Mucosa of stomach (tissue), 1 donor: ENCODE data around the gene CNTNAP2.
"Not testable (repeated sequence)": the region's sequence is repeated elsewhere in the genome, so short reads cannot be mapped to it uniquely, and the experiment has no call there.

ENCODE experiments used
- H3K27me3 ChIP-seq: one replicate; pipeline ENCODE4 v1.7.0; 2013; ENCODE audit warnings: mild to moderate bottlenecking, low read length; ENCODE audit not compliant: control insufficient read depth, insufficient read depth
- H3K36me3 ChIP-seq: one replicate; pipeline ENCODE4 v1.7.0; 2013; ENCODE audit warnings: low read length; ENCODE audit not compliant: control insufficient read depth, insufficient read depth
- H3K4me1 ChIP-seq: one replicate; pipeline ENCODE4 v1.7.0; 2013; ENCODE audit warnings: mild to moderate bottlenecking, low read length; ENCODE audit not compliant: control insufficient read depth, insufficient read depth
- H3K4me3 ChIP-seq: one replicate; pipeline ENCODE4 v1.7.0; 2013; ENCODE audit warnings: low read length
- H3K9ac ChIP-seq: one replicate; pipeline ENCODE4 v1.7.0; 2013; ENCODE audit warnings: mild to moderate bottlenecking, low read length, moderate library complexity
- H3K9me3 ChIP-seq: one replicate; pipeline ENCODE4 v1.7.0; 2013; ENCODE audit warnings: mild to moderate bottlenecking, low read length, moderate library complexity; ENCODE audit not compliant: control insufficient read depth
- donor health status: Pancreatic carcinoma.

The CNTNAP2 gene

DNA sequence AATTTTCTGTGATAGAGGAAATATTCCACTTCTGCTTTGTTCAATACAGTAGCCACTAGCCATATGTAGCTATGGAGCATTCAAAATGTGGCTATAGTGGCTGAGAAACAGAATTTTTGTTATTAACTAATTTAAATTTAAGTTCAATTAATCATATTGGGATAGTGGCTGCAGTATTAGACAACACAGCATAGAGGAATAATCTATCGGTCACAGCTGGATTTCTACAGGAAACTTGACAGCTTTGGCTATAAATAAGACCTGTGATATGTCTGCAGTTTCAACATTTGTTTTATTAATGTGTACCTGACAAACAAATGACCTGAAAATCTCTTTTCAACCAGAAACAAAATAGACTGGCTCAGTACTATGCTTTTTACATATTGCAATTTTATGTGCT lies 953.2 kb downstream of the CNTNAP2 start:
- Histone ChIP-seq H3K4me3 (no peak overlapping the region), H3K9me3 (no peaks in the 10 kb centered on the region), H3K4me1 (no peaks in the 10 kb centered on the region), H3K27me3 (no peaks in the 10 kb centered on the region), H3K9ac (no peak overlapping the region), H3K36me3 (no peaks in the 10 kb centered on the region)

DNA sequence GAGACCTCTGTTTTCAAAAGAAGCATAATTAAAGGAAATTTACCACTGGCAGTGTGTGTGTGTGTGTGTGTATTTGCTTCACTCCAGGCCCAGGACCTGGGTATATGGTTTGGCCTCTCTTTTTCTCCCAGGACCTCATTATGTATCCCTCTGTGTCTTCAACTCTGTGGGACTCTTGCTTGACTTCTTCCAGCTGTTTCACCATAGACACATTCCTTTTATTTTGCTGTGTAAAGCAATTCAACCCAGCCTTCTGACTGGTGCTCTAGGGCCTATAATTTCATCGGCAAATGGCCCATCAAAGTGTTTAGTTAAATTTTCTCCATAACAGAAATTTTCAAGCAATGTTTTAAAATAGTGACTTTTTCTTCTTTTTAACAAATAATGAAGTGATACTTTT lies 954.3 kb downstream of the CNTNAP2 start:
- no peak overlapping the region for H3K9ac ChIP-seq
- H3K4me1 ChIP-seq = no peaks in the 10 kb centered on the region
- no peaks in the 10 kb centered on the region for H3K27me3 ChIP-seq
- no peaks in the 10 kb centered on the region for H3K36me3 ChIP-seq
- no peaks in the 10 kb centered on the region for H3K9me3 ChIP-seq
- no peak overlapping the region for H3K4me3 ChIP-seq

DNA sequence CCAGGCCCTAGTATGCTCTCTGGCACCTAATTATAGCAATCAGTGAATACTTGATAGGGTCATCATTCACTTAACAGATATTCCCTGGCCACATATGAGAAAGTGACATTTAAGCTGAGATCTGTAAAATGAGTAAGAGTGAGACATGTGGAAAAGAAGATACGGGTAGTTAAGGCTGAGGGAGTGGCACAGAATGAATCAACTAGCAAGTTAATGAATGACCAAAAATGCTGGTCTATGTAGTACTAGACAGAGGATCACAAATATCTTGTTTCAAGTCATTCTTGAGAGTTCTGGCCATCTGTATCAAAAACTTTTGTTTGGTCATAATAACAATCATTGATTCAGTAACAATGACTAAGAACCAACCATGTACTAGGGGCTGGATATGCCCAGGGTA lies 954.9 kb downstream of the CNTNAP2 start:
- Histone ChIP-seq H3K27me3 (no peaks in the 10 kb centered on the region), H3K36me3 (no peaks in the 10 kb centered on the region)

DNA sequence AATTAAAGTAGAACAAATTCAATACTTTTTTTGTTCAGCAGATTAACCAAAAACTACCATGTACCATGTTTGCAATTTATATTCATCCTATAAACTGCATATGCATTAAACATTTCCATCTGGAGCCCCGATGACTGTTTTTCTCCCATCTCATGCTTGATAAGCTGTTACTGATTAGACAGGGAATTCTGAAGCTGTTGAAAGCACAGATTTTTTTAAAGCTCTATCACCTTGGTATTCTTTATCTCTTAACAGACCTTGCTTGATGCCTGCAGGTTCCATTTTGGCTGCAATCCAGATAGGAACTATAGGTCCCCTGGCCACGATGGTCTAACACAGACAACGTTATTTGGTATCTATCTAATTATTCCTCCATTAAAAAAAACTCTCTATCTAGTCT lies 961.7 kb downstream of the CNTNAP2 start:
- peaks cover 6% of the 10 kb centered on the region for H3K4me1 ChIP-seq
- no peaks in the 10 kb centered on the region for H3K27me3 ChIP-seq
- no peak overlapping the region for H3K4me3 ChIP-seq
- H3K36me3 ChIP-seq = no peaks in the 10 kb centered on the region
- H3K9ac ChIP-seq = no peak overlapping the region
- no peaks in the 10 kb centered on the region for H3K9me3 ChIP-seq

More for the DNA sequence above, 954.9 kb downstream of the CNTNAP2 start:
- no peaks in the 10 kb centered on the region for H3K4me1 ChIP-seq
- no peak overlapping the region for H3K9ac ChIP-seq
- no peaks in the 10 kb centered on the region for H3K9me3 ChIP-seq
- H3K4me3 ChIP-seq = no peak overlapping the region

DNA sequence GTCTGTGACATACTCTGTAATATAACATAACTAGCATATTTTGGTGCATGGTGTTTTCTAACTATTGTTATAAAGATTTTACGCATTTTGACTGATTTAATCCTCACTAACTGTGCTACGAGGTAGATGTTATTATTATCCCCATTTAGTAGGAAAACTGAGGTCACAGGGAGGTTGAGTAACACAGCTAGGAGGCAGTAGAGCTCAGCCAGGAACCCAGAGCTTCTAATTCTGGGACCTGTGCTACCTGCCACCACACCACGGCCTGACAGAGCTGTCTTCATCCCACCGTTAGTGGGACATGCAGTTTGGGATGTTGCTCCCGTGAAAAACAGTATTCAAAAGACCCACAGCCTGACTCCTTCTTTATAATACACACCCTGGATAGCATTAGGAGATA lies 962.5 kb downstream of the CNTNAP2 start:
- H3K27me3 ChIP-seq = no peaks in the 10 kb centered on the region
- no peak overlapping the region for H3K4me3 ChIP-seq
- H3K9me3 ChIP-seq = no peaks in the 10 kb centered on the region
- peaks cover 6% of the 10 kb centered on the region for H3K4me1 ChIP-seq
- H3K36me3 ChIP-seq = no peaks in the 10 kb centered on the region
- no peak overlapping the region for H3K9ac ChIP-seq

DNA sequence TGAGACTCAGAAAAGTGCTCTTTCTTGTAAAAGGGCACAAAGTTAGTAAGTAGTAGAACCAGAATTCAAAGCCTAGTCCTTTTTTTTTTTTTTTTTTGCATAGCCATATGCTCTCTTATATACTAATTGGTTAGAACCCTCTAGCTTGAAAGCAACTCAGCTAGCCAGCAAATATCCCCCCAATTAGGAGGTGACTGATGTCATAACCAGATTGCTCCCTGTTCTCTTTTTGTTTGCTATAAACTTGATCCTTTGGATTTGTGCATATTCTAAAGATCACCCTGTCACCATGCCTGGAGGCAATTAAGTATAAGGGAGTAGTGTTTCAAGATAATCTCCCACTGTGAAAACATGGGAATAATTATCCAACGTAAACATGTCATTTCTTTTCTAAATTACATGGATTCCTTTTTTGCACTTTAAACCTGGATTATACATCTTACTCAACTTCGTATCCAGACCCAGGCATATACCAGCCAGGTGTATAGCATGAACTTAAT lies 963.4 kb downstream of the CNTNAP2 start:
- H3K27me3 ChIP-seq = no peaks in the 10 kb centered on the region
- H3K9ac ChIP-seq = no peak overlapping the region
- H3K4me3 ChIP-seq = no peak overlapping the region
- no peaks in the 10 kb centered on the region for H3K36me3 ChIP-seq
- H3K9me3 ChIP-seq = no peaks in the 10 kb centered on the region
- H3K4me1 ChIP-seq = peaks cover 6% of the 10 kb centered on the region

DNA sequence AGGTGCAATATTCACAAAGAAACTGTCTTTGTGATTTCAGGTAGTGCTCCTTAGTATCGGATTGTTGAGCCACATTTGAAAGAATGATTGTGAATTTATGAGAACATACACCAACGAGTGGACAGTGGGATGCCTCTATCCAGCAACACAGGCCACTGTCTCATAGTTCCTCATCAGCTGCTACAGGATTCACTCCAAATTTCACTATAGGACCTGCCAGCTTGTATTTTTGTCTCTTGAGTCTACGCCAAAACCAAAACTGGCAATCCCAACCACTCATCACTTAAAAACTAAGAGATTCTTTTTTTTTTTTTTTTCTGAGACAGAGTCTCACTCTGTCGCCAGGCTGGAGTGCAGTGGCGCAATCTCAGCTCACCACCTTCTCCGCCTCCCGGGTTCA lies 964.5 kb downstream of the CNTNAP2 start:
- Histone ChIP-seq H3K4me3 (no peak overlapping the region), H3K9ac (no peak overlapping the region), H3K36me3 (no peaks in the 10 kb centered on the region), H3K9me3 (no peaks in the 10 kb centered on the region), H3K27me3 (no peaks in the 10 kb centered on the region), H3K4me1 (peaks cover 6% of the 10 kb centered on the region)

DNA sequence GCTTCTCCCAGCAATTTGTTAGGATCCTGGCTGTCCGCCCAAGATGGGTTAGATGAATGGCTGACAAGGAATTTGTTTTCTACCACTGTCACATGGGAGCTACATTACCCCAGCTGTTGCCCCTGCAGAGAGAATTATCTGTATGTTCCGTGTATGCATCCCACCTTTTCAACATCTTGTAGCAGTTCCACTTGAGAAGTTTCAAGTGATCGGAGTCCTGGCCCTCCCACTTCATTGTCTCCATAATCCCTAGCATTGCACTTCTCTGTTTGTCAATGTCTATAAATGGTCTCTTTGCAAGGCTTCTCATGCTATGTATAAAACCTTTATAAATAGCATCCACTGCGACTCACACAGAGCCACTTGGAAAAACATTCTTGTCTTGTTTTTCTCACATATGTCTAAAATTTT lies 972.5 kb downstream of the CNTNAP2 start:
- no peaks in the 10 kb centered on the region for H3K4me1 ChIP-seq
- no peak overlapping the region for H3K4me3 ChIP-seq
- H3K27me3 ChIP-seq = no peaks in the 10 kb centered on the region

DNA sequence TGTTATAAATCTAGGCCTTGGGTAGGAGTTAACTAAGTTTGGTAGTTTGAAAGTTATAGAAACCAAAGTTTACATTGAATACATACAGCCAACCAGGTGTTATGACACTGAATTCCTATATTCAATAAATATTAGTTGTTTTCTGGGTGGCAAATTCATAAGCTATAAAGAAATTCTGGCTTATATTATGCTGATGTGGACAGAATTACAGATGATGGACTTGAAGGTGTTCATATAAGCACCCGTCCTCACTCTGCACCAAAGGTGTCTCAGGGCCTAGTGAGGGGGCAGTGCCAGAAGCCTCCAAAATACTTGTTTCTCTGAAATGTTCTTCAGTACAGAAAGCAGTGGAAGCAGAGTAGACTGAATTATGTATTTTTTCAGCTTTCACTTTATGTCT lies 973.0 kb downstream of the CNTNAP2 start:
- H3K9ac ChIP-seq = no peak overlapping the region
- no peaks in the 10 kb centered on the region for H3K9me3 ChIP-seq
- no peaks in the 10 kb centered on the region for H3K27me3 ChIP-seq
- no peaks in the 10 kb centered on the region for H3K4me1 ChIP-seq
- no peak overlapping the region for H3K4me3 ChIP-seq
- no peaks in the 10 kb centered on the region for H3K36me3 ChIP-seq

More for the DNA sequence above, 972.5 kb downstream of the CNTNAP2 start:
- H3K9ac ChIP-seq = no peak overlapping the region
- H3K36me3 ChIP-seq = no peaks in the 10 kb centered on the region
- H3K9me3 ChIP-seq = no peaks in the 10 kb centered on the region

DNA sequence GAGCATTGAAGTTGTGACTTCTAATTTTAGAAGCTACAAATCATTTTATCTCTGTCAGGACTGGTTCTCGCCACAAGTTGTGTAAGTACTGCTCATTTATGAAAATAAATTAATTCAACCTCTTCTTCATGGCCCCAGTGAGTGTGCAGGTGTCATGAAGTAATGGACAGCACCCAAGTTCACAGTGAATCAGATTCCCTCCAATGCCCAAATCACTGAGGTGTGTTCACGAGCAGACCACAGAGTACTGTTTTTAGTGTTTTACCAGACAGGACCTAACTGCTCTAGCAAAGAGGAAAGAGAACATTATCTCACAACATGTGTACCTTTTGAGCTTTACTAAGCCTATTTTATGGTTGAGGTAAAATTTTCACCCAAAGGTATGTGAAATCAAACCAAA lies 980.0 kb downstream of the CNTNAP2 start:
- Histone ChIP-seq H3K9me3 (no peaks in the 10 kb centered on the region), H3K27me3 (no peaks in the 10 kb centered on the region), H3K36me3 (no peaks in the 10 kb centered on the region), H3K4me1 (no peaks in the 10 kb centered on the region), H3K4me3 (no peak overlapping the region), H3K9ac (no peak overlapping the region)

DNA sequence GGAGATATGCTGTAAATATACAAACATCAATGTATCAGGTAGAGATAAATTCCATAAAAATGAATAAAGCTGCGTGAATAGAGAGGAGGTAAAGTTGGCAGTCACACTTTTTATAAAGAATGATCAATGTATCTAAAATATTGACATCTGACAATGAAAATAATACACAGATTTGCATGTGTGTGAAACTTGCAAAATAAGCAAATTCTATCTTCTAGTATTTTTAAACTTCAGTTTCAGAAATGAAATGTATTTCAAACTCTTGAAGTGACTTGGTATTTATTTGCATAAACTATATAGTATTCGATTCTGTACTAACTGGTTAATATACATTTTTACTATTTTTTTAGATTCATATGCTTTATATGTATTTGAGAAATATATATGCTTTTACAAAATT lies 986.6 kb downstream of the CNTNAP2 start:
- H3K4me3 ChIP-seq = no peak overlapping the region
- H3K36me3 ChIP-seq = no peaks in the 10 kb centered on the region

DNA sequence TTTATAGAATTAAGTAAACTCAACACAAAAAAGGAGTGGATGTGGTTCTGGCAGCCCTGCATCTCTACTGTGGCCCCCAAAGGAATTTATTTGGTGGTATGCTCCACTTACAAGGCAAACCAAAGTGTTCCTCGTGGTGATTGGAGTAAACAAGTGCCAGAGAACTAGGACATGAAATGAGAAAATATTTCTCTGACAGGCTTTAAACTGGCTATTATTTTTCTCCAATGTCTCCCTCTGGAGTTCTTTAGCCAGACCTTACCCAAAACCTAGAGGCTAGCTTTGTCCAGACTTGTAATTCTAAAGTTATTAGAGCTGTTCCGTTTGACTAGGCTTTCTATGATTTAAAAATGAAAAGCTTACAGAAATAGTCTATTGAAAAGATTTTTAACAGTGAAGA lies 990.1 kb downstream of the CNTNAP2 start:
- Histone ChIP-seq H3K4me3 (no peak overlapping the region), H3K4me1 (no peaks in the 10 kb centered on the region), H3K9me3 (no peaks in the 10 kb centered on the region)

More for the DNA sequence above, 986.6 kb downstream of the CNTNAP2 start:
- no peaks in the 10 kb centered on the region for H3K27me3 ChIP-seq
- no peaks in the 10 kb centered on the region for H3K4me1 ChIP-seq
- H3K9me3 ChIP-seq = no peaks in the 10 kb centered on the region
- no peak overlapping the region for H3K9ac ChIP-seq

DNA sequence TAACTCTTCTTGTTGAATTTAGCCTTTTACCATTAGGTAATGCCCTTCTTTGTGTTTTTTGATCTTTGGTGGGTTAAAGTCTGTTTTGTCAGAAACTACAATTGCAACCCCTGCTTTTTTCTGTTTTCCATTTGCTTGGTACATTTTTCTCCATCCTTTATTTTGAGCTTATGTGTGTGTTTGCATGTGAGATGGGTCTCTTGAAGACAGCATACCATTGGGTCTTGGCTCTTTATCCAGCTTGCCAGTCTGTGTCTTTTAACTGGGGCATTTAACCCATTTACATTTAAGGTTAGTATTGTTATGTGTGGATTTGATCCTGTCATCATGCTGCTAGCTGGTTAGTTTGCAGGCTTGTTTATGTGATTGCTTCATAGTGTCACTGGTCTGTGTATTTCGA lies 997.9 kb downstream of the CNTNAP2 start:
- not testable (repeated sequence) for H3K9ac ChIP-seq, H3K4me3 ChIP-seq, H3K9me3 ChIP-seq, H3K36me3 ChIP-seq, H3K4me1 ChIP-seq, H3K27me3 ChIP-seq

More for the DNA sequence above, 990.1 kb downstream of the CNTNAP2 start:
- no peak overlapping the region for H3K9ac ChIP-seq
- no peaks in the 10 kb centered on the region for H3K27me3 ChIP-seq
- no peaks in the 10 kb centered on the region for H3K36me3 ChIP-seq
